ENCODE results near the gene PXYLP1.

DNA sequence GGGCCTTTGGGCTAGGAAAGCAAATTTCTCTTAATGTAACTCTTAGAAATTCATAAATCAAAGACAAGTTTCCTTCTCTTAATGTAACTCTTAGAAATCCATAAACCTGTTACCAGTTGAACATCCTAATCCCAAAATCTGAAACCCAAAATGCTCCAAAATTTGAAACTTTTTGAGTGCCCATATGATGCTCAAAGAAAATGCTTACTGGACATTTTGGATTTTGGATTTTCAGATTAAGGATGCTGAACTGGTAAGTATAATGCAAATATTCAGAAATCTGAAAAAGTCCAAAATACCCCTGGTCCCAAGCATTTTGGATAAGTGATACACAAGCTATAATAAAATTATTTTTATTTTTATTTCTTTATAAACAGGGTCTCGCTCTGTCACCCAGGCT lies 85.2 kb downstream of the PXYLP1 start:
- TF ChIP-seq, protein P1, sequence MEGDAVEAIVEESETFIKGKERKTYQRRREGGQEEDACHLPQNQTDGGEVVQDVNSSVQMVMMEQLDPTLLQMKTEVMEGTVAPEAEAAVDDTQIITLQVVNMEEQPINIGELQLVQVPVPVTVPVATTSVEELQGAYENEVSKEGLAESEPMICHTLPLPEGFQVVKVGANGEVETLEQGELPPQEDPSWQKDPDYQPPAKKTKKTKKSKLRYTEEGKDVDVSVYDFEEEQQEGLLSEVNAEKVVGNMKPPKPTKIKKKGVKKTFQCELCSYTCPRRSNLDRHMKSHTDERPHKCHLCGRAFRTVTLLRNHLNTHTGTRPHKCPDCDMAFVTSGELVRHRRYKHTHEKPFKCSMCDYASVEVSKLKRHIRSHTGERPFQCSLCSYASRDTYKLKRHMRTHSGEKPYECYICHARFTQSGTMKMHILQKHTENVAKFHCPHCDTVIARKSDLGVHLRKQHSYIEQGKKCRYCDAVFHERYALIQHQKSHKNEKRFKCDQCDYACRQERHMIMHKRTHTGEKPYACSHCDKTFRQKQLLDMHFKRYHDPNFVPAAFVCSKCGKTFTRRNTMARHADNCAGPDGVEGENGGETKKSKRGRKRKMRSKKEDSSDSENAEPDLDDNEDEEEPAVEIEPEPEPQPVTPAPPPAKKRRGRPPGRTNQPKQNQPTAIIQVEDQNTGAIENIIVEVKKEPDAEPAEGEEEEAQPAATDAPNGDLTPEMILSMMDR (conservative IDR thresholded peaks at IDR 0.05): no peak
- TF ChIP-seq EZH2 (IDR thresholded peaks at IDR 0.05; ENCODE audit: low read depth): no peak
